Kidney epithelial cell (primary cell): ENCODE results near the gene ATP6V1C2. TPM values are rescaled to one million over a fixed set of nuclear protein-coding genes. Genes with fewer than 3 reads are reported as not detected.

Experiments
- DNase-seq: peaks from one replicate; pipeline ENCODE4 v3.0.0-alpha.2; 2010; ENCODE audit warnings: low read depth
- H3K27me3 ChIP-seq: 2 replicates; pipeline ENCODE4 v1.6.0; 2011; ENCODE audit warnings: low read length; ENCODE audit not compliant: control insufficient read depth, insufficient read depth
- H3K36me3 ChIP-seq: 2 replicates; pipeline ENCODE4 v1.5.1; 2011; ENCODE audit warnings: low read length; ENCODE audit not compliant: control insufficient read depth, insufficient read depth
- H3K4me3 ChIP-seq: 2 replicates; pipeline ENCODE4 v1.5.1; 2011; ENCODE audit warnings: low read depth, mild to moderate bottlenecking, control low read depth, low read length
- CTCF ChIP-seq: IDR thresholded peaks from 2 replicates; pipeline ENCODE4 v1.5.1; 2011; ENCODE audit warnings: mild to moderate bottlenecking, moderate library complexity, low read length, control low read depth, inconsistent platforms; ENCODE audit not compliant: insufficient read depth, poor library complexity, severe bottlenecking
- total RNA-seq: library from RNA; depleted of rRNA; stranded (reverse); fragments of >200 nt; gene quantifications from 2 replicates; pipeline ENCODE4 v1.2.3, GENCODE V29; 2015

The ATP6V1C2 gene
- total RNA-seq, 1 donor from 2014 or later = 0.04 TPM

- DNase-seq = no peak
- Histone ChIP-seq H3K36me3 (no peaks in the 10 kb centered on the region), H3K27me3 (peaks cover 5% of the 10 kb centered on the region), H3K4me3 (no peak overlapping the region)
- TF ChIP-seq CTCF = no peak
These were observed 43.5 kb downstream of the ATP6V1C2 start for GRCh38 chr2:10764896-10765295.

- no peak overlapping the region for H3K4me3 ChIP-seq
- no peaks in the 10 kb centered on the region for H3K36me3 ChIP-seq
- peaks cover 5% of the 10 kb centered on the region for H3K27me3 ChIP-seq
- no peak for DNase-seq
- no peak for TF ChIP-seq CTCF
These were observed 44.0 kb downstream of the ATP6V1C2 start for GRCh38 chr2:10765461-10765860.

- H3K27me3 ChIP-seq = peaks cover 7% of the 10 kb centered on the region
- no peak for TF ChIP-seq CTCF
- H3K36me3 ChIP-seq = no peaks in the 10 kb centered on the region
These were observed 44.5 kb downstream of the ATP6V1C2 start for GRCh38 chr2:10765914-10766313.

GRCh38 chr2:10768063-10768507 is 46.7 kb downstream of the ATP6V1C2 start:
- no peak overlapping the region for H3K4me3 ChIP-seq
- TF ChIP-seq CTCF = no peak
- no peaks in the 10 kb centered on the region for H3K36me3 ChIP-seq
- H3K27me3 ChIP-seq = peaks cover 13% of the 10 kb centered on the region
- DNase-seq = no peak

More at GRCh38 chr2:10765914-10766313, 44.5 kb downstream of the ATP6V1C2 start:
- no peak overlapping the region for H3K4me3 ChIP-seq
- DNase-seq = no peak

- peaks cover 13% of the 10 kb centered on the region for H3K27me3 ChIP-seq
- DNase-seq = no peak
- TF ChIP-seq CTCF = no peak
- no peaks in the 10 kb centered on the region for H3K36me3 ChIP-seq
- no peak overlapping the region for H3K4me3 ChIP-seq
These were observed 49.7 kb downstream of the ATP6V1C2 start for GRCh38 chr2:10770956-10771750.

- DNase-seq = no peak
- H3K4me3 ChIP-seq = no peak overlapping the region
- TF ChIP-seq CTCF = no peak
- no peaks in the 10 kb centered on the region for H3K36me3 ChIP-seq
- peaks cover 13% of the 10 kb centered on the region for H3K27me3 ChIP-seq
These were observed 50.4 kb downstream of the ATP6V1C2 start for GRCh38 chr2:10771786-10772185.
